ENCODE results near the gene LCN9. TPM values are rescaled to one million over a fixed set of nuclear protein-coding genes. Genes with fewer than 3 reads are reported as not detected.
"Not testable (repeated sequence)": the region's sequence is repeated elsewhere in the genome, so short reads cannot be mapped to it uniquely, and the experiment has no call there.

LCN9 gene
- total RNA-seq, 1 experiment from 2014 or later = not detected

- no peak for DNase-seq (ENCODE audit: low read depth)
- in situ Hi-C loops (cut with HindIII; ENCODE audit: low pct_unique_long_range_greater_than_20kb, low sequenced_read_pairs) = no loop called here
Measured at GRCh38 chr9:135666534-135667462, 3.7 kb downstream of the LCN9 start.

GRCh38 chr9:135667463-135668001, 4.4 kb downstream of the LCN9 start:
- in situ Hi-C loops (cut with HindIII; ENCODE audit: low pct_unique_long_range_greater_than_20kb, low sequenced_read_pairs) = no loop called here

DNA sequence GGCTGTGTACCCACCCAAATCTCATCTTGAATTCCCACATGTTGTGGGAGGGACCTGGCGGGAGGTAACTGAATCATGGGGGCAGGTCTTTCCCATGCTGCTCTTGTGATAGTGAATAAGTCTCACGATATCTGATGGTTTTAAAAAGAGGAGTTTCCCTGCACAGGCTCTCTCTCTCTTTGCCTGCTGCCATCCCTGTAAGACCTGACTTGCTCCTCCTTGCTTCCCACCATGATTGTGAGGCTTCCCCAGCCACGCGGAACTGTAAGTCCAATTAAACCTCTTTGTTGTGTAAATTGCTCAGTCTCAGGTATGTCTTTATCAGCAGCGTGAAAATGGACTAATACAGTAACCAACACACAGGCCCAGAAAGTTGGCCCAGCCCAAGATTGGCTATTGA, 5.9 kb downstream of the LCN9 start:
- in situ Hi-C loops (cut with HindIII; ENCODE audit: low pct_unique_long_range_greater_than_20kb, low sequenced_read_pairs); DNase-seq (ENCODE audit: low read depth): not testable (repeated sequence)

More at GRCh38 chr9:135667463-135668001, 4.4 kb downstream of the LCN9 start:
- no peak for DNase-seq (ENCODE audit: low read depth)

DNA sequence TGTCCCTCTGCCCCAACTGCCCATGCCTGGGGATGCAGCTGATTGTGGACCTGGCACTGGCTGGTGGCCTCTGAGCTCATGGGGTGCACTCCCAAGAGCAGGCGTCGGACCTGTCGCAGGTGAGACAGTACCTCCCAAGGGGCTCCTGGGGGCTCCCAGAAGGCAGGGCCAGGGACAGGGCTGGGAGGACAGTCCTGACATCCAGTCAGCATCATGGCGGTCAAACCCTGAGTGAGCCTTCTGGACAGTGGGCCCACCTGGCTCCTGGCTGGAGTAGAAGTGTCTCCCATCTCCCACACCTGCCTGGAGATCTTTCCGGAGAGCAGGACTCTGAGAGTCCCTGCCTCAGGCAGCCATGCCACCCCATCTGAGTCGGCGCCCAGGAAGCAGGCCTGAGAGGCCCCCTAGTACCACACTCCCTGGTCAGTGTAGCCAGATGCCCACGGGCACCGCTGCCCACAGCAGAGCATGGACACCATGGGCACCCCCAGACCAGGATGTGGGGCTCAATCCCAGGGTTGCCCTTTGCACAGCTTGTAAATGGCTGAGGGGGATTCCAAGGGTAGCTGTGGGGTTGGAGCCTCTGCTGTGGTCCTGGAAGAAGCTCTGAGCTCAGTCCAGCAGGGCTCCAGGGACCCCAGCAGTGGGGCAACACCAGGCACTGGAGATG, 6.6 kb downstream of the LCN9 start:
- in situ Hi-C loops (cut with HindIII; ENCODE audit: low pct_unique_long_range_greater_than_20kb, low sequenced_read_pairs) = no loop called here
- no peak for DNase-seq (ENCODE audit: low read depth)

DNA sequence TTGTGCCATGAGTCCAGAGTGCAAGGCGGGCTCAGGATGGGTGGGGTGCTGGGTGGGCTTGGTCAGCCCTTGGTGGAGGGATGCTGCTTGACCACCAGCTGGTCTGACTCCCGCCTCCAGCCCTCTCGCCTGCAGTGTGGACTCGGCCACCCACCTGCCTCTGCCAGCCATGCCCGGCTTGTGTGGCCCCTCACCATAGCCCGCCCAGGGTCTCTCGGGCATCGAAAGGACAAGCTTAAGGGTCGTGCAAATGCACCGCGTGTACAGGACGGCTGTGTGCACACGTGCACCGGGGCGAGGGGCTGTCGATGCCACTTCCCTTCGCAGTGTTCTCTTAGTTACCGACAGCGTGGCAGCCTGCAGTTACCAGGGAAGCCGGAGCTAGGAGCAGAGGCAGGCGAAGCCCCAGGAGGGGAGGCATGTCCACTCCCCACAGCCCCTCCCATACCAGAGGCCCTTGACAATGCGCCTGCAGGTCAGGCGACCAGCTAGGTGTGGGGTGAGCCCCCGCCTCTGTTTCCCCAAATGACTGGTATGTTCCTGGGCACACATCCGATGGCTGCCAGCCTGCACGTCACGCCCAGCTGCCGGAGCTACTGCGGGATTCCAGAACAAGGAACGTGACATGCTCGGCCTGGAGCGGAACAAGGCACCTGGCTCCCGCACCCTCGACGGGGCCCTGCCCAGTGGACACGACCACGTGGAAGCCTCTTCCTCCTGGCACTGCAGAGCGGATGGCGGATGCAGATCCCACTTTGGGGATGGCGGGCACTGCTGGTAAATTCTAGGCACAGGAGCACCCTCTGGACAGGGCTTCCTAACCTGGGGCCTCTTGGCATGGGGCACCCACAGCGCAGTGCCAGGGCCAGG, 7.8 kb downstream of the LCN9 start:
- DNase-seq (ENCODE audit: low read depth) = no peak
- in situ Hi-C loops (cut with HindIII; ENCODE audit: low pct_unique_long_range_greater_than_20kb, low sequenced_read_pairs) = no loop called here

- DNase-seq (ENCODE audit: low read depth) = no peak
- in situ Hi-C loops (cut with HindIII; ENCODE audit: low pct_unique_long_range_greater_than_20kb, low sequenced_read_pairs) = no loop called here
Measured at GRCh38 chr9:135671591-135672041, 8.5 kb downstream of the LCN9 start.

GRCh38 chr9:135672786-135673185, 9.7 kb downstream of the LCN9 start:
- in situ Hi-C loops (cut with HindIII; ENCODE audit: low pct_unique_long_range_greater_than_20kb, low sequenced_read_pairs); DNase-seq (ENCODE audit: low read depth): not testable (repeated sequence)

DNA sequence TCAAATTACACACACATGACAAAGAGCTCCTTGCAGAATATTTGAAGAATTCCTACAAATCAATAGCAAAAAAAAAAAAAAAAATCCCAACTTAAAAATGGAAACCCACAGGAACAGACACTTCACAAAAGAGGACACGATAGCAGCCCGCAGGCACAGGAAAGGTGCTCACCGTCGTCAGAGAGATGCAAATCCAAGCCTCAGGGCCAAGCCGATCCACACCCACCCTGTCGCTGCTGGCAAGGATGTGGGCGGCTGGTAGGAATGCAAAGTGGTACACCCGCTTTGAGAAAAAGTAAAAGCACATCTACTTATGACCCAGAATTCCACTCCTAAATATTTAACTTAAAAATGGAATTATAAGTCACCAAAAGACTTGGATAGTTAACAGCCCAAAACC, 10.8 kb downstream of the LCN9 start:
- in situ Hi-C loops (cut with HindIII; ENCODE audit: low pct_unique_long_range_greater_than_20kb, low sequenced_read_pairs) = no loop called here
- DNase-seq (ENCODE audit: low read depth) = no peak

DNA sequence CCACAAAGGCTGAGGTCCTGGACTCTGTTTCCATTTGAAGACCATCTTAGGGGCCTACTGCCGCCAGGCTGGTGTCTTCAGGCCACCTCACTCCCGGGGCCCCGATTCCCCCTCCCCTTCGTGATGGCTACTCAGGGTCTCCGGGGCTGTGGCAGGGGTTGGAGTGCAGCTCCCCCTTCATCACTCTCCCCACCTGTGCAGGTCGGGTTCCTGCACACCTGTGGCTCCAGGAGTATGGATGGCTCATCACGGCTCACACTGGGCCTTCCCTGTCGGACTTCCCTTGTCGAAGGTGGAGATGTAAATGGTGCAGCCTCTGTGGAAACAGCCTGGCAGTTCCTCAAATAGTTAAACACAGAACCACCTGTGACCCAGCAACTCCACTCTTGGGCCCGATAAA, 11.9 kb downstream of the LCN9 start:
- in situ Hi-C loops (cut with HindIII; ENCODE audit: low pct_unique_long_range_greater_than_20kb, low sequenced_read_pairs) = no loop called here
- DNase-seq (ENCODE audit: low read depth) = no peak

- no peak for DNase-seq (ENCODE audit: low read depth)
Measured at GRCh38 chr9:135676891-135677290, 13.8 kb downstream of the LCN9 start.

DNA sequence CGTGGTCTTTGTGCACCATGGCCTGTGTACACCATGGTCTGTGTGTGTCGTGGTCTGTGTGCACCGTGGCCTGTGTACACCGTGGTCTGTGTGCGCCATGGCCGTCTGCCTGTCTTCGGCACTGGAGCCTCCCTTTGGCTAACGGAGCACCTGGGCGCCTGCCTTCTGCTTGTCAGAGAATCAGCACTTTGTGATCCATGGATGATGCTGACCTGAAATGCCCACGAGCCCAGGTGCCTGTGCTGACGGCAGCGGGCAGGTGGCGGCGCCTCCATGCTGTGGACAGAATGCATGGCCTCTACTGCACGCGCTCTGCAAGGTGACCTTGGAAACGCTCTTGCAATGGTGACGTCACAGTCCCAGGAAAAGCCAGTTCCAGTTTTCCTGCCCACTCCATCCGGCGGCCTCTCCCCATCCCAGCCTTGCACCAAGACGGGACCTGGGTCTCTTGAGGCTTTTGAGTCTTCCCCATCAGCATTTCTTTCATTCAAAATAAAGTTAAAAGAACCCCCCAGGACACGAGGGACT, 14.6 kb downstream of the LCN9 start:
- in situ Hi-C loops (cut with HindIII; ENCODE audit: low pct_unique_long_range_greater_than_20kb, low sequenced_read_pairs) = no loop called here
- no peak for DNase-seq (ENCODE audit: low read depth)

More at GRCh38 chr9:135676891-135677290, 13.8 kb downstream of the LCN9 start:
- in situ Hi-C loops (cut with HindIII; ENCODE audit: low pct_unique_long_range_greater_than_20kb, low sequenced_read_pairs) = no loop called here

DNA sequence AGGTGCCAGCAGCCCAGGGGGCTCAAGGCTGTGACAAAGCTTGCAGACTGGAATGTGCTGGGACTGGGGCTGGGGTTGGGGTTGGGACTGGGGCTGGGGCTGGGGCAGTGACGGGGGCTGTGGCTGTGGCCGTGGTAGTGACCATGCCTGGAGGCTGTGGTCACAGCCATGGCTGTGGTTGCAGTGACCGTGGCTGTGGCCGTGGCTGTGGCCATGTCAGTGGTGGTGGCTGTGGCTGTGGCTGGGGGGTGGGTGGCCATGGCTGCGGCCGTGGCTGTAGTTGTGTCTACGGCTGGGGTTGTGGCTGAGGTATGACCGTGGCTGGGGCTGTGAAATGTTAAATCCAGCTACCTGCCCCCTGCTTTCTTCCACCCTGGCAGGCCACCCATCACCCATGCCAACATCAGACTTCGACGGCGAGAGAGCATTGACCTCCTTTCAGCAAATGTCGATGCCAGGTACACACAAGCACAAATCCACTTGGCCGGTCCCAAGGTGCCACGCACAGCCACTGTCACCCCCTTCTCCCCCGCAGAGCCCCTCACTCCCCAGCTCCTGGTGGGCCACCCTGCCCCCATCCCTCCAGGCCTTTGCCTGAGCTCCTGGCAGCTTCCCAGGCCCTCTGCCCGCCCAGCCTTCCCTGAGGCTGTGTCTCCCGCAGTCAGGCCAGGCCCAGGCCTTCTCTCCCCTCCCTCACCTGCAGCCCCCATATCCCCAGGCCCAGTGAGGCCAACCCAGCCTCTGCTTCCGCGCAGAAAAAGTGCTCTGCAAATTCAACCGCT, 15.3 kb downstream of the LCN9 start:
- in situ Hi-C loops (cut with HindIII; ENCODE audit: low pct_unique_long_range_greater_than_20kb, low sequenced_read_pairs) = no loop called here
- no peak for DNase-seq (ENCODE audit: low read depth)

GRCh38 chr9:135680056-135680455, 16.9 kb downstream of the LCN9 start:
- no peak for DNase-seq (ENCODE audit: low read depth)
- in situ Hi-C loops (cut with HindIII; ENCODE audit: low pct_unique_long_range_greater_than_20kb, low sequenced_read_pairs) = no loop called here

DNA sequence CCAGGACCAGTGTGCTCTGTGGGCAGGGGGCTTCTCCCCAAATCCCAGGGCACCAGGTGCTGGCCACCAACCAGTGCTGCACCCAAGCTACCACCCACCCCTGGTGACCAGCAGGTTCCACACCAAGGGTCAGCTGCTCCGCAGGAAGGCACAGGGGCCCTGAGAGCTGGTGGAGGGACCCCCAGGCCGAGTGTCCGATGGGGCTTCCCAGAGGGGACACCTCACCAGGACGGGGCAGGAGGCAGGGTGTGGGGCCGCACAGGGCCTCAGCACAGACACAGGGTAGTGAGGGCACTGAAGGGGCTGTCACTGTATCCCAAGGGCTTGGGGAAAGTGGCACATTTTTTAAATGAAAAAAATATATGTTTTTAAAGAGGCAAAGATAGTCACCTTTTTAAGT, 18.1 kb downstream of the LCN9 start:
- in situ Hi-C loops (cut with HindIII; ENCODE audit: low pct_unique_long_range_greater_than_20kb, low sequenced_read_pairs) = no loop called here

DNA sequence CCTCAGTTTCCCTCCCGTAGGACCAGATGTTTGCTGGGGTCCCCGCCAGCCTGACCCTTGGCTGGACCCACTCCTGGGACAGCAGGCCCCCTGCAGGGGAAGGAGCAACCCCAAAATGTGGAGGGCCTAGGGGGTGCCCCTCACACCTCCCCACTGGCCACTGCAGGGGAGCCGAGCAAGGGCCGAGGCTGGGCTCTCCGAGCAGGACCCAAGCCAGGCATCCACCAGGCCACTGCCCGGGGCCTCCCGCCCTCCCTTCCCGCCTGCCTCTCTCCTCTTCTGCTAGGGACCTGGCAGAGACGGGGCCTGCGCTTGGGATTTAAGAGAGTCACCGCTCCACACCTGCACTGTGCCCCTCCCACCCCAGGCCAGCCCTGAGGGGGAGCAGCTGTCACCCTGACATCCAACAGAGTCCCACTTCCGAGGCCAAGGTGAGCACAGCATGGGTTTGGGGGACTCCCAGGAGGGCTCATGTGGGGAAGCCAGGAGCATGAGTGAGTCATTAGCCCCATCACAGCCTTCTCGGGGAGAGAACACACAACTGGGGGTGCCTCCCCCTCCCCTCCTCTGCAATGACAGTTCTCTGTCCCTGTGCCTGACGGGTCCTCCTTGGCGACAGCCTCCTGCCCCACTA, 20.4 kb downstream of the LCN9 start:
- no peak for DNase-seq (ENCODE audit: low read depth)
- in situ Hi-C loops (cut with HindIII; ENCODE audit: low pct_unique_long_range_greater_than_20kb, low sequenced_read_pairs) = no loop called here

More for the DNA sequence above, 18.1 kb downstream of the LCN9 start:
- no peak for DNase-seq (ENCODE audit: low read depth)

DNA sequence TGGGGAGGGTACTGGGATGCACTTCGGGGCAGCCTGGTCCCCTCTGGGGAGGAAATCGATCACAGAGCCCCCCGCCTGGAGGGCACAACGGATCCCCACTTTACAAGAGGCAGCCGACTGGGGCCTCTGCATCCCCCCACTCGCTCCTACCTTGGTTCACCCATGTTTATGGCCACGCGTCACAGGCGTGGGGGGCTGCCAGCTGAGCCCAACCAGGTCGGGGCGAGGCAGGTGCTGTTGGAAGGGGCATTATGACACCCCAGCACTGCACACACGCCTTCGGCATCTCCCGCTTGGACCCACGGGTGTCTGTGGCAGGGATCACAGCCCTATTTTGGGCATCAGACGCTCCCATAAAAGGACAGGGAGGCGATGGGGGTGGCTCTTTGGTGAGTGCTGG, 21.6 kb downstream of the LCN9 start:
- no peak for DNase-seq (ENCODE audit: low read depth)
- in situ Hi-C loops (cut with HindIII; ENCODE audit: low pct_unique_long_range_greater_than_20kb, low sequenced_read_pairs) = no loop called here

GRCh38 chr9:135687216-135687615, 24.1 kb downstream of the LCN9 start:
- DNase-seq (ENCODE audit: low read depth) = no peak
- in situ Hi-C loops (cut with HindIII; ENCODE audit: low pct_unique_long_range_greater_than_20kb, low sequenced_read_pairs) = no loop called here
